Endothelial cell of umbilical vein (primary cell): Measurements from ENCODE around the gene KAT6B. TPM values are rescaled to one million over a fixed set of nuclear protein-coding genes. Genes with fewer than 3 reads are reported as not detected.

ENCODE experiments used
- BruUV-seq: library from RNA; stranded (reverse); fragments of 400-500 nt; replicated peaks from 2 replicates; lab custom pipeline; 2021; lab: Mats Ljungman, UMichigan
- CTCF ChIA-PET: fragments of 300-600, 350-600 bp; sonication (Branson Sonifier 250); formaldehyde crosslinking; loops from one replicate; lab custom pipeline; 2021; ENCODE audit warnings: antibody characterized with exemption, inconsistent platforms; lab: Charles Lee
- POLR2A ChIA-PET: fragments of 300-600, 350-600 bp; sonication (Branson Sonifier 250); formaldehyde crosslinking; loops from one replicate; lab custom pipeline; 2021; ENCODE audit warnings: antibody characterized with exemption, inconsistent platforms; lab: Charles Lee
- DNase-seq: peaks from one replicate; pipeline ENCODE4 v3.0.0-alpha.2; 2011; ENCODE audit warnings: low read depth, low spot score
- FAIRE-seq: peaks from 2 replicates; lab custom pipeline; 2011; peaks lifted over from hg19 to GRCh38; lab: Jason Lieb, UNC
- H2AFZ ChIP-seq: 2 replicates; pipeline ENCODE4 v1.6.0; 2012; ENCODE audit warnings: low read depth, low read length, control low read depth, inconsistent platforms
- H3K27ac ChIP-seq: 2 replicates; pipeline ENCODE4 v1.5.1; 2011; ENCODE audit warnings: low read depth, mild to moderate bottlenecking, control low read depth, low read length, moderate library complexity; ENCODE audit not compliant: insufficient read depth
- H3K27me3 ChIP-seq, 2 experiments: 2 replicates each; pipeline versions ENCODE4 v1.6.0 to v1.6.1; 2011; ENCODE audit warnings: low read length in 2 of 2, mixed read lengths in 1 of 2; ENCODE audit not compliant: control insufficient read depth in 2 of 2, insufficient read depth in 2 of 2
- H3K36me3 ChIP-seq, 2 experiments: 2 replicates in 1 of 2; 3 replicates in 1 of 2; pipeline ENCODE4 v1.5.1; 2011; ENCODE audit warnings: low read length in 2 of 2, mild to moderate bottlenecking in 1 of 2, moderate library complexity in 1 of 2; ENCODE audit not compliant: control insufficient read depth in 2 of 2, insufficient read depth in 2 of 2; ENCODE audit errors: extremely low read depth in 1 of 2
- H3K4me1 ChIP-seq: 3 replicates; pipeline ENCODE4 v1.5.1; 2011; ENCODE audit warnings: mild to moderate bottlenecking, low read length; ENCODE audit not compliant: control insufficient read depth, insufficient read depth; ENCODE audit errors: extremely low read depth
- H3K4me2 ChIP-seq: 2 replicates; pipeline ENCODE4 v1.6.1; 2011; ENCODE audit warnings: low read length, control low read depth, mixed read lengths; ENCODE audit not compliant: insufficient read depth
- H3K4me3 ChIP-seq, 3 experiments: fragments of 200-600 bp in 1 of 3; sonication (generic), shearing (Covaris generic) in 1 of 3; replicated peaks in 1 of 3; 2 replicates each; pipeline ENCODE4 v1.5.1; 2011 to 2016; ENCODE audit warnings: control low read depth in 3 of 3, low read length in 3 of 3, mild to moderate bottlenecking in 2 of 3, inconsistent platforms in 1 of 3, low read depth in 1 of 3, moderate library complexity in 1 of 3; ENCODE audit not compliant: insufficient read depth in 1 of 3
- H3K79me2 ChIP-seq: 2 replicates; pipeline ENCODE4 v1.6.0; 2012; ENCODE audit warnings: low read length, inconsistent platforms; ENCODE audit not compliant: control insufficient read depth, insufficient read depth
- H3K9ac ChIP-seq: replicated peaks from 2 replicates; pipeline ENCODE3; 2011; ENCODE audit warnings: low read length, control low read depth; ENCODE audit not compliant: insufficient read depth; ENCODE audit errors: extremely low read depth
- H3K9me1 ChIP-seq: replicated peaks from 3 replicates; pipeline ENCODE4 v1.6.0; 2011; ENCODE audit warnings: mild to moderate bottlenecking, low read length; ENCODE audit not compliant: control insufficient read depth, insufficient read depth; ENCODE audit errors: extremely low read depth
- H3K9me3 ChIP-seq: replicated peaks from 2 replicates; pipeline ENCODE4 v1.5.1; 2012; ENCODE audit warnings: low read length, inconsistent platforms; ENCODE audit not compliant: control insufficient read depth, insufficient read depth
- H4K20me1 ChIP-seq: replicated peaks from 2 replicates; pipeline ENCODE3; 2011; ENCODE audit warnings: mild to moderate bottlenecking, low read length; ENCODE audit not compliant: control insufficient read depth, insufficient read depth; ENCODE audit errors: extremely low read depth
- EZH2 ChIP-seq: IDR thresholded peaks from 2 replicates; pipeline ENCODE4 v1.6.1; 2012; ENCODE audit warnings: borderline replicate concordance, low read depth, mild to moderate bottlenecking, moderate library complexity, low read length, inconsistent platforms; ENCODE audit not compliant: severe bottlenecking
- FOS ChIP-seq: IDR thresholded peaks from 2 replicates; pipeline ENCODE4 v1.6.1; 2011; ENCODE audit warnings: mild to moderate bottlenecking, low read length, moderate library complexity, borderline replicate concordance; ENCODE audit not compliant: insufficient read depth
- GATA2 ChIP-seq: IDR thresholded peaks from 2 replicates; pipeline ENCODE4 v1.7.0; 2011; ENCODE audit warnings: low read depth, mild to moderate bottlenecking, moderate library complexity, mixed read lengths, low read length; ENCODE audit not compliant: insufficient read length, insufficient read depth
- JUN ChIP-seq: IDR thresholded peaks from 2 replicates; pipeline ENCODE4 v1.6.1; 2011; ENCODE audit warnings: borderline replicate concordance, low read depth; ENCODE audit not compliant: insufficient read length, insufficient read depth
- MYC ChIP-seq: IDR thresholded peaks from one replicate; pipeline ENCODE4 v1.6.1; 2011; ENCODE audit warnings: mild to moderate bottlenecking, low read depth, low read length
- POLR2A ChIP-seq: IDR thresholded peaks from 2 replicates; pipeline ENCODE4 v1.6.1; 2012; ENCODE audit warnings: low read depth, mild to moderate bottlenecking, control low read depth, low read length
- POLR2AphosphoS5 ChIP-seq: IDR thresholded peaks from 2 replicates; pipeline ENCODE4 v1.6.1; 2012; ENCODE audit warnings: low read depth, mild to moderate bottlenecking, control low read depth, low read length, moderate library complexity; ENCODE audit not compliant: insufficient read depth
- dilution Hi-C: fragments of 300-500 bp; cut with MboI; formaldehyde crosslinking; loops from one replicate; pipeline ENCODE4 v1.15.0; 2019; ENCODE audit warnings: low sequenced_read_pairs; ENCODE audit not compliant: extremely low pct_ligation_motif_present
- intact Hi-C: fragments of 100-400 bp; cut with micrococcal nuclease; formaldehyde crosslinking; loops from one replicate; pipeline ENCODE4 v1.10.0; 2022
- polyA plus RNA-seq, 4 experiments: library from polyadenylated mRNA; depleted of rRNA in 3 of 4; stranded (reverse) in 3 of 4; unstranded in 1 of 4; fragments of >200 nt; gene quantifications; 2 replicates each; pipeline versions ENCODE4 v1.2.1 to v1.2.3, GENCODE V29; 2011 to 2012; ENCODE audit warnings: missing spikeins in 1 of 4
- total RNA-seq: library from RNA; stranded (reverse); gene quantifications from 2 replicates; pipeline ENCODE4 v1.2.3, GENCODE V29; 2021
- TF ChIP-seq, protein P1 (sequence below): IDR thresholded peaks from 2 replicates; pipeline ENCODE4 v1.6.1; 2011; ENCODE audit not compliant: insufficient read depth, insufficient read length
- TF ChIP-seq, protein P2 (sequence below), 2 donors: IDR thresholded peaks; 1 replicate in 1 of 2; 2 replicates in 1 of 2; pipeline ENCODE4 v1.5.1; 2011; ENCODE audit warnings: low read length in 2 of 2, mild to moderate bottlenecking in 2 of 2, moderate library complexity in 2 of 2, control low read depth in 1 of 2, inconsistent platforms in 1 of 2, low read depth in 1 of 2; ENCODE audit not compliant: insufficient read depth in 1 of 2; ENCODE audit errors: extremely low read depth in 1 of 2

The KAT6B gene
- total and polyA plus RNA-seq, 2 donors (not counting 3 experiments of a cell fraction or from before 2014, with no cell fraction given), result 4.5 to 17.0 TPM

DNA sequence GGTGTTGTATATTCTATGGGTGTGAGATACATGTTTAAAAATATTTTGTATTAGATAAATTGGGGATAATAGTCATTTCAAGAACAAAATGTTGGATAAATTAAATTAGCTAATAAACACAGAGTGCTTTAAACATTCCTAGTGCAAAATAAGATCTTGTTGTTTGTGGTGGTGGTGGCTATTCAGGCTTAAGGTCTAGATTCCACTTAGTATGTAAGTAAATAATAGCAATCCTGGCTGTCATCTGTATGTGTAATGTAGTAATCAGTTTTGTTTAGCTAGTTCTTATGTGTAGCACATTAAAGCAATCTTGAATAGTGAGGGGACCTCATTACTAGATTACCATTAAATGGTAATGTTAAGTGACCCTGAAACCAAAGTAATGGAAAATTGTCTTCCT is 48.7 kb downstream of the KAT6B start:
- TF ChIP-seq FOS (no peak), POLR2A (no peak), GATA2 (no peak), MYC (no peak), JUN (no peak), POLR2AphosphoS5 (no peak), EZH2 (no peak)
- TF ChIP-seq, protein P1, sequence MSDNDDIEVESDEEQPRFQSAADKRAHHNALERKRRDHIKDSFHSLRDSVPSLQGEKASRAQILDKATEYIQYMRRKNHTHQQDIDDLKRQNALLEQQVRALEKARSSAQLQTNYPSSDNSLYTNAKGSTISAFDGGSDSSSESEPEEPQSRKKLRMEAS, result no peak
- TF ChIP-seq, protein P2, sequence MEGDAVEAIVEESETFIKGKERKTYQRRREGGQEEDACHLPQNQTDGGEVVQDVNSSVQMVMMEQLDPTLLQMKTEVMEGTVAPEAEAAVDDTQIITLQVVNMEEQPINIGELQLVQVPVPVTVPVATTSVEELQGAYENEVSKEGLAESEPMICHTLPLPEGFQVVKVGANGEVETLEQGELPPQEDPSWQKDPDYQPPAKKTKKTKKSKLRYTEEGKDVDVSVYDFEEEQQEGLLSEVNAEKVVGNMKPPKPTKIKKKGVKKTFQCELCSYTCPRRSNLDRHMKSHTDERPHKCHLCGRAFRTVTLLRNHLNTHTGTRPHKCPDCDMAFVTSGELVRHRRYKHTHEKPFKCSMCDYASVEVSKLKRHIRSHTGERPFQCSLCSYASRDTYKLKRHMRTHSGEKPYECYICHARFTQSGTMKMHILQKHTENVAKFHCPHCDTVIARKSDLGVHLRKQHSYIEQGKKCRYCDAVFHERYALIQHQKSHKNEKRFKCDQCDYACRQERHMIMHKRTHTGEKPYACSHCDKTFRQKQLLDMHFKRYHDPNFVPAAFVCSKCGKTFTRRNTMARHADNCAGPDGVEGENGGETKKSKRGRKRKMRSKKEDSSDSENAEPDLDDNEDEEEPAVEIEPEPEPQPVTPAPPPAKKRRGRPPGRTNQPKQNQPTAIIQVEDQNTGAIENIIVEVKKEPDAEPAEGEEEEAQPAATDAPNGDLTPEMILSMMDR (IDR thresholded peaks at IDR 0.05; ENCODE audit: extremely low read depth in 1 of 2, insufficient read depth in 1 of 2, low read depth in 1 of 2, low read length in 2 of 2), result no peak
- no TSS peak for BruUV-seq
- Histone ChIP-seq H3K9me3 (no peaks in the 10 kb centered on the region), H3K27ac (no peak overlapping the region), H3K4me1 (no peaks in the 10 kb centered on the region), H4K20me1 (no peaks in the 10 kb centered on the region), H3K9me1 (no peaks in the 10 kb centered on the region), H3K9ac (no peak overlapping the region), H3K36me3 (no peaks in the 10 kb centered on the region), H3K79me2 (no peaks in the 10 kb centered on the region), H3K27me3 (no peaks in the 10 kb centered on the region), H2AFZ (no peak overlapping the region), H3K4me3 (no peak overlapping the region), H3K4me2 (no peak overlapping the region)
- ChIA-PET CTCF (interaction anchor here (1.4 to 1.6 kb wide), 2 partner anchors 9 to 18 kb away, joined by 3 read pairs; no protein-coding TSS in a partner anchor), POLR2A (no interaction called here)
- dilution Hi-C loops (no loop called here), intact Hi-C loops (no loop called here)
- DNase-seq (no peak), FAIRE-seq (no peak)
